ENCODE data around the gene RGS8.

DNA sequence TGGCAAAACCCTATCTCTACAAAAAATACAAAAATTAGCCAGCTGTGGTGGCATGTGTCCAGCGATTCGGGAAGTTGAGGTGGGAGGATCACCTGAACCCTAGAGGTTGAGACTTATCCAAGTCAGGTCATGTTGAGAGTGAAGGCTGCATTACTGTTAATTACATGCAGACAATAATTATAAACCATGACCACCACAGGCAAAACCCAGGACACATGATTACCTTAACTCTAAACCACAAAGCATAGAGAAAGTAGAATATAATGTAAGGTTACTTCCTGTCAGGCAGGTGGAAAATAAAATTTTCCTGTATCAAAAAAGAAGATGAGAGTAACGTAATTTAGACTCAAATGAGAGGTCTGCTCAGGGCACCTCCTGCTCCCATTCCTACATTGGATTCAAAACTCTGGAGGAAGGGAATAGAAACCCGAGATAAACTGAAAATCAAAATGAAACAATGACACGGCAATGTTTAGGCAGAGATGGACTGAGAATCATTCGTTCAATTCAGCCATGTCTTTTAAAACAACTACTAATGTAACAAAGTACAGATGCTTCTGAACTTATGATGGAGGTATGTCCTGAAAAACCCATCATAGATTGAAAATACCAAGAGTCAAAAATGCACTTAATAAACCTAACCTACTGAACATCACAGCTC, 33.6 kb downstream of the RGS8 start:
- TF ChIP-seq, protein P1, sequence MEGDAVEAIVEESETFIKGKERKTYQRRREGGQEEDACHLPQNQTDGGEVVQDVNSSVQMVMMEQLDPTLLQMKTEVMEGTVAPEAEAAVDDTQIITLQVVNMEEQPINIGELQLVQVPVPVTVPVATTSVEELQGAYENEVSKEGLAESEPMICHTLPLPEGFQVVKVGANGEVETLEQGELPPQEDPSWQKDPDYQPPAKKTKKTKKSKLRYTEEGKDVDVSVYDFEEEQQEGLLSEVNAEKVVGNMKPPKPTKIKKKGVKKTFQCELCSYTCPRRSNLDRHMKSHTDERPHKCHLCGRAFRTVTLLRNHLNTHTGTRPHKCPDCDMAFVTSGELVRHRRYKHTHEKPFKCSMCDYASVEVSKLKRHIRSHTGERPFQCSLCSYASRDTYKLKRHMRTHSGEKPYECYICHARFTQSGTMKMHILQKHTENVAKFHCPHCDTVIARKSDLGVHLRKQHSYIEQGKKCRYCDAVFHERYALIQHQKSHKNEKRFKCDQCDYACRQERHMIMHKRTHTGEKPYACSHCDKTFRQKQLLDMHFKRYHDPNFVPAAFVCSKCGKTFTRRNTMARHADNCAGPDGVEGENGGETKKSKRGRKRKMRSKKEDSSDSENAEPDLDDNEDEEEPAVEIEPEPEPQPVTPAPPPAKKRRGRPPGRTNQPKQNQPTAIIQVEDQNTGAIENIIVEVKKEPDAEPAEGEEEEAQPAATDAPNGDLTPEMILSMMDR (IDR thresholded peaks at IDR 0.05) = no peak
- TF ChIP-seq POLR2A (IDR thresholded peaks at IDR 0.05) = no peak
